Measurements from ENCODE around the gene NR3C1.

NR3C1 gene

GRCh38 chr5:143403593-143404415, at the start of gene NR3C1:
NR3C1 (minus strand) TSS chr5:143403686; CDS start chr5:143400839, 2,847 bp downstream.
- DNase-seq (ENCODE audit: low spot score), result peak; percentile 79

DNA sequence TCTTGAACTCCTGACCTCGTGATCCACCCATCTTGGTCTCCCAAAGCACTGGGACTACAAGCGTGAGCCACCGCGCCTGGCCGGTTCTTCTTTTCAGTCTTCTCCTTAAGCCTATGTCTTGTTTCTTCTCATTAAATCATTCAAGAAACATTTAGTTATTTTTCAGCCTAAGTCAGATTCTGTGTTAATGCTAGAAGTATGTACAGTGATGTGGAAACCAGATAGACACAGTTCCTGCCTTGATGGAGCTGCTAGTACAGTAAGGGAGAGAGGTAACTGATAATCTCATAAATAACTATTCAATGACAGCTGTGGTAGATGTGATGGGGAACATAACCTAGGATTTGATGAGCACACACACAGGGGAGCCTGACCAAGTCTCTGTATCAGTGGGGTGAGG, 46.3 kb upstream of the NR3C1 start:
- no peak for DNase-seq (ENCODE audit: low spot score)

DNA sequence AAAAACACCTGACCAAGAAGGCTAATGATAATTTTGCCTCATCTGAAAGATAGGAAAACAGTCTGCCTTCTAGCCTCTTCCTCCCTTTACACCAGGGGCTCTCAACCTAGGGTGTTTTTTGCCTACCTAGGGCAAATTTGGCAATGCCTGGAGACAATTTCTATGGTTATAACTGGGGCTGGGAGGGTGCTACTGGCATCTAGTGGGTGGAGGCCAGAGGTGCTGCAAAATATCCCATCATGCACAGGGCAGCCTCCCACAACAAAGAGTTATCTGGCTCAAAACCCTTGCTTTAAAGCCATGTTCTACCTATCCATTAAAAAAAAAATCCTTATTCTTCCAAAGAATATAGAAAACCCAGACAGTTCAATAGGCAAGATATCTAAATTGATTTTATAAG, 45.0 kb upstream of the NR3C1 start:
- DNase-seq (ENCODE audit: low spot score), result no peak

DNA sequence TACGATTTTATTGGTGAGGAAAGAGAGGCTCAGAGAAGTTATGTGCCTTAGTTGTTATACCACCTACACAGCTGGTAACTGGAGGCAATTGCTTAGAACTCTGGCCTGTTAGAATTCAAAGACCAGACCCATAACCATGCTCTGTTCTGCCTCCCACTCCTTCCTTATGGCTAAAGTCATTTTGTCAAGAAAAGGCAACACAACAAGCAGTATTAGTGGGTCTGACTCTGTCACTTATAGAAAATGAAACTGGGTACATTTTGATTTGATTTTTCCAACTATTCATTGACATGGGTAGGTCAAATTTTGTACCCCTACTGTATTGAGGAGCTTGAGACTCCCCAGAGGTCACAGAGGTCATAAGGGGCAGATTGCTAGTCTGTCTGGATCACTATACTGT, 44.5 kb upstream of the NR3C1 start:
- no peak for DNase-seq (ENCODE audit: low spot score)

DNA sequence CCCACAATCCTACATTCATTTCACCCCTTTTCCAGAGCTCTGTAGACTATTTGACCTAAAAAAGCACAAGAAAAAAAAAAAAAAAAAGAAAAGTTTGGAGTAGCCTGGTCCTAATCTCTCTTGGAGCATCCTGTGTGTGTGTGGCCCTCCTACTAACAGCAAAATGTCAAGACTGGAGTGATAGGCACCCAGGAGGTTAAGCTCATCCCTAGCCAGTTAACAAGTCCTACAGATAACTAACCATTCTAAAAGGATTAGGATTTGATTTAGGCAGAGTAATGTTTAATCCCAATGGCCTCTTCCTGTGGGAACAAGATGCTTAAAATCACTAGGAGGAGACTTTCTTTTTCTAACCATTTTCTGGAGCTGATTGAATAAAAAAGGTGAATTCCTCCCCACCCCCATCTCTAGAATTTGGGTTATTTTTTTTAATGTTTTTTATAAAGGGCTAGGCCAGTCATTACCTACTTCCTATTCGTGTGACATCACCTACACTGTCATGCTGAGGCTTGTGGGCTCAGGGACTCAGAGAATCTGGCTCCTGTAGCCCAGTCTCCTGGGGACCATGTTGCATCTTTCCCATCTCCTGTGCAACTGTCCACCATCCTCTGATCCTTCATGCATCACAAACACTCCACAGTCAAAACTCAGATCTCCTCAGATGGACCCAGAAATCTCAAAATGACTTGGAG, 43.2 kb upstream of the NR3C1 start:
- DNase-seq (ENCODE audit: low spot score), result no peak

GRCh38 chr5:143445776-143446175, 42.3 kb upstream of the NR3C1 start:
- DNase-seq (ENCODE audit: low spot score), result no peak

GRCh38 chr5:143443330-143443729, 39.8 kb upstream of the NR3C1 start:
- no peak for DNase-seq (ENCODE audit: low spot score)

DNA sequence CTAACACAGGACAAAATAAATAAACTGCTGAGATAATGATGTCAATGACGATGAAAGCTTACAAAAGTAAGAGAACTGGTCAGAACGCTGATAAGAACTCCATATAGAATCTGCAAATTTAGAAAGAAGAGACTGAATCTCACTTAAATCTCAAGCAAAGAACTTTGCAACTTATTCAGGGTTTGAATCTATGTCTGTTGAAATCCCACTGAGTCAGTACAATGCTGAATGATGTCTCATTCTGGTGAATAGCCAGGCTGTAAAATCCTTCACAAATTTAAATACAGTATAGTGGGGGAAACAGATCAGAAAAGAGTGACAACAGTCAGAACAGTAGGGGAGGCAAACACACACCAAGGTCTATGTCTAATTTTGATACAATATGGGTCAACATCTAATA, 38.9 kb upstream of the NR3C1 start:
- no peak for DNase-seq (ENCODE audit: low spot score)

GRCh38 chr5:143440448-143441115, 37.1 kb upstream of the NR3C1 start:
- no peak for DNase-seq (ENCODE audit: low spot score)

DNA sequence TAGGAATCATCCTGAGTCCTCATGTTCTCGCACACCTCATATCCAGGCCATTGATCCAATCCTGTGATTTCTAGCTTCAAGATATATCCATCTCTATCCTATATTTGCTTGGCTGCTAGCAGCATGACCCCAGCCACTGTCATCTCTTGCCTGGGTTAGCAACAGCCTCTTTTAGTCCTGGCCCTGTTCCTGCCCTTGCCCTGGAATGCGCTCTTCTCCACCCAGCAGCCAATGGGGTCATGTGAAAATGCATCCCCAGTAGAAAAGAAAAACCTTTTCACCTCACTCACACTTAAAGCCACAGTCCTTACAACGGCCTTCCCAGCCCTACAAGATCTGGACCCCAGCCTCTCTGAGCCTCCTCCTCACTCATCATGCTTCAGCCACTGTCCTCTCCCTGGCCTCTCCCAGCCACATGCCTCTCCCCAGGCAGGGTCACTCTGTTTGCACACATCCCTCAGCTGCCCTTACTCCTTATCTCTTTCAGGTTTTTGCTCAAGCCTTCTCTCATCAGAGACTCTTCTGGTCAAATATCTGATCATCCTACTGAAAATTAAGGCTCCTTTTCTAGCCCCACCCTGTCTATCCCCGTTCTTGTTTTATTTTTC, 34.3 kb upstream of the NR3C1 start:
- no peak for DNase-seq (ENCODE audit: low spot score)

DNA sequence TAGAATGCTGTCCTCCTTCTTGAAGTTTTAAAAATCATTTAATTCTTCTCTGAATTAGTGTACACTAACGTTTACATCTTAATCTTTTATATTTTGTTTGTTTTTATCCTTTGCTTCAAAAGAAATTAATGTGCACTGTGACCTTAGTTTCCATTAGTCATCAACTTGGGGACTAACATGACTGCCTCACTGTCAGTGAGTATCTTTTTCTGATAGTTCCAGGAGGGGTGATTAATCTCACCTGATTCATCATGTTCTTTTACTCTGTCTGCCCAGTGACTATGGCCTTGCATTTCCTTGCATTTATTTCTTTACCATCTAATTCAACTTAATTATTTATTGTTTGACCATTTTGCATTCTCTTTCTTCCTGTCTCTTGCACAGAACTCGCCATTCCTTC, 33.4 kb upstream of the NR3C1 start:
- no peak for DNase-seq (ENCODE audit: low spot score)

DNA sequence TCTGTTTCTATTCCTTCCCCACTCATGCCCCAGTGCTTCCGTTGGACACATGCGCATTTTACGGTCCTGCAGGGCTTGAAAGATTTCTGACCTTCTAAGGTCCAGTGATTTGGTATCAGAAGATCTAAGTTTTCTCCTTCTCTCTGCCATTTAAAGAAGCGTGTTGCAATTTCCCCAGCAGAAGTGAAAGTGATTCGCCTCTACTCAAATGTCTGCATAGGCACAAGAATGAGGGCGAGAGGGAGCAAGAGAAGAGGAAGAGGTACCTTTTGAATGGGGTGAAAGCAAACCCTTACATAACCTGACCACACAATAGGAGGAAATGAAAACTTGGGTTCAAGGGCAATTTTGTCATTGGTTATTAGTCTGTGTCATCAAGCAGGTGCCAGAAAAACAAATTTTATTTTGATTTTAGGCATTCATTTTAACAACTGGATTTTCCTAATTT, 31.7 kb upstream of the NR3C1 start:
- peak; percentile 57 for DNase-seq (ENCODE audit: low spot score)

DNA sequence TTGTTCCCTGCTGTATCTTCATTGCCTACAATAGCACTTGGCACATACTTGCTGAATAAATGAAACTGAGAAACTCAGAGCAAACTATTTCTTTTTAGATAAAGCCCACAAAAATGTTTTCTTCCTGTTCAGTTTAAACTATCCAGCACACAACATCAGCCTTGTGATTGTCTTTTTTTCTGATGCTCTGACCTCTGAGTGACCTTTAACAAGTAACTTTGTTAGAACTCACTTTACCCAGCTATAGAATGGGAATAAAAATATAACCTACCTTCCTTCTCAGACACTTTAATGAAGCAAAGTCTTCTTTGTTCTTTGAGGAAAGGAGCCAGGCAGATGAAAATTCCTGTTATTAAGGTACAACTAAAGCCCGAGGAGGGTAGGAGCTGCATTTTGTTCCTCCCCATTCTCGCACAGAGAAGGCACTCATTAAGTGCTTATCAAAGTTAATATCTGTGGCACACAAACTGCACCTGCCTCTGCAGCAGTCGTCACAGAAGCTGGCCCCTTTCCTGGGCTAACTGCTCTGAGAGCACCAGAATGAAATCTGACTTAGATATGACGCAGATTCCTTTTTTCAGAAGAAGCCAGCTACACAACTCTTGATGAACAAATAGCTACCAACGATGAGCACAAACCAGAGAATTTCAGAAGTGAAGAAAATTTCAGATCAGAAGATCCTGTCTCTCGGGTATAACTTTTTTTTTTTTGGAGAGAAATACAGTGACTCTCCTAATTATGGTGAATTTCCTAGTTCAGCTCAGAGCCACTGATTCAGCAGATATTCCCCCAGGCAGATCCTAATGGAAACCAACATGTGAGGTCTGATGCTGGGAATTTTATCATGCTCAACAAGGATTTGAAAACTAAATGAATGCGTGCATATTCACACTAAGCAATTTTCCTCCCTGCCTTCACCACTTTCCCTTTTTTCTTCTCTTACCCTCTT, 31.0 kb upstream of the NR3C1 start:
- DNase-seq (ENCODE audit: low spot score), result no peak

DNA sequence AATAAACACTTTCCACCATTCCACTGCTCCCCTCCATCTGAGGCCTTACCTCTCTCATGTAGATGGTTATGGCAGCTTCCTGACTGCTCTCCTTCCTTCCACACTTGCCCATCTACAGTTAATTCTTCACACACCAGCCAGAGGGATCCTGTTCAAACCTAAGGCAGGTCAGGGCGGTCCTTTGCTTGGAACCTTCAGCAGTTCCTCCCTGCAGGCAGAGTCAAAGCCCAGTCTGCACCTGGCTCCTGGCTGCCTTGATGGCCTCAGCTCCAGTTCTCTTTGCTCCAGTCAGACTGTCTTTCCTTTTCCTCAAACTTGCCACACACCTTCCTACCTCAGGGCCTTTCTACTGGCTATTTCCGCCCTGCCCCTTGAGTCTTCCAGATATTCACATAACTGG, 30.2 kb upstream of the NR3C1 start:
- DNase-seq (ENCODE audit: low spot score), result no peak

DNA sequence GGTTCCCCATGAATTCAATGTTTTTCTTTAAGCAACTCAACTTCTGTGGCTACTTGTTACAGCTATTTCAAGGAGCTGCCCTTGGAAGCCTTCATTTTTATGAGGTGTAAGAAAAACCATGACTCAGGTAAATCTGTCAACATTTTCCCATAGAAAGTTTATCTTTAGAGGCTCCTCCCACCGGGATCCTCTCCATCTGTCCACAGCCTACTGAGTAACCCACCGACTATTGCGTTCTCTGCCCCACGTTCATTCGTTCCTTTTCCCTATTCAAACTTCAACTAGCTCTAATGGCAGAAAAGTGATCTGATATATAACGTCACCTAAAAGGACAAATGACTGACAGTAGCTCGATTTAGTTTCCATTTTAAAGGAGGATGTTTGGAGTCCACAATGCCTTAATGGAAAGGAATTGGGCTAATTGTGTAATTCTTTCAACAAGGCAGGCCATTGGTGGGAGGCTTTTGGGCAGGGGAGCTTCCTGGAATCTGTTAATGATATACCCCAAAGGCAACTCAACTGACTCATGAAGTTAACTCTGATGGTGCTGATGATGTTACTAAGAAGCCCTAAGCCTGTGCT, 29.3 kb upstream of the NR3C1 start:
- DNase-seq (ENCODE audit: low spot score), result no peak

DNA sequence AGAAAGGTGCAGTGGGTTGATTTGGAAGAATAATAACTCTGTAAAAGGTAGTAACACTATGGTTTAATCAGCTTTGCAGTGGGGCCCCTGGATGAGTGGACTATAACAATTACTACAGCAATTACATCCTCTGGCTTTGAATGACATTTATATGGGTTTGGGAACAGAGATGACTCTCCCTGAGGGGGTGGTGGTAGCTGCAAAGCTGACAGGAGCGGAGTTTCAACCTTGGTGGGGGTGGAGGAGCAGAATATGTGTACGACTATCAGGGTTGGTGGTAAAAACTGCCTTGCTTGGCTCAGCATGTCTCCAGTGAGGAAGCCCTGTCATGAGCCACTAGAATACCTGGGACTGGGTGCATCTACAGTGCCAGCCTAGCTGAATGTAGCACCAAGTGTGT, 28.3 kb upstream of the NR3C1 start:
- no peak for DNase-seq (ENCODE audit: low spot score)

- no peak for DNase-seq (ENCODE audit: low spot score)
Observed at GRCh38 chr5:143428738-143429420, 25.4 kb upstream of the NR3C1 start.

GRCh38 chr5:143428155-143428554, 24.7 kb upstream of the NR3C1 start:
- DNase-seq (ENCODE audit: low spot score), result no peak

DNA sequence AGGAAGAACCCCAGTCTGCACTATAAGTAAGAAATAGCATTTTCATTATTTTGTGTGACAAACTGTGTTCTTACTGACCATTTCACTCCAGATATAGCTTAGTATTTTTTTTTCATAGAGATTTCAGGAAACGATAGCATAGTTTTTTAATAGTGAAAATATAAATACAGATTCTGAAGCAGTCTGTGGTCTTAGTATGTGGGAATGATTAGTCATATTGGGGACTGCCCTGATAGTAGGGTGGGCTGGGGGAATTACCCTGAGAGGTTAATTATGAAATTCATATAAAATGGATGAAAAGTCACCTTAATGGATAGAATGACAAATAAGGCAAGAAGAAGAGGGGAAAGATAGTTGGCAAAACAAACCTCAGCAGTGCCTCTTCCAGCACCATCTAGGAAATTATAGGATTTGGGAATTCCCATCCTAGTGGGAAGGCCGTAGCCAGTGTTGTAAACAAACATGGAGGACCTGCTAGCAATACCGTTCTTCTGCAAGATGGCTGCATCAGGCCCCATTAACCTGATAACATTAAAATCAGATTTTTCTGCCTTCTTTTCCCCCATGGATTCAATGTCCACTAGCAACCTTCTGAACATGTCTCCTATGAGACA, 23.7 kb upstream of the NR3C1 start:
- DNase-seq (ENCODE audit: low spot score), result no peak

GRCh38 chr5:143426437-143426991, 23.0 kb upstream of the NR3C1 start:
- peak; percentile 25 for DNase-seq (ENCODE audit: low spot score)

All from activated CD4-positive, alpha-beta T cell treated with anti-CD3 and anti-CD28 coated beads, Interleukin-2, Interleukin-4, amounts not matched to agents 100 ng/mL and 50 ng/mL, durations not matched to agents 16 hours and 8 hours (primary cell).